PC-9 (cell line): ENCODE results near the gene PHOSPHO2. TPM values are rescaled to one million over a fixed set of nuclear protein-coding genes. Genes with fewer than 3 reads are reported as not detected.

Experiments used
- BruUV-seq: library from RNA; stranded (reverse); fragments of 400-500 nt; replicated peaks from 2 replicates; lab custom pipeline; 2021; lab: Mats Ljungman, UMichigan
- CTCF ChIA-PET: fragments of 300-600 bp; sonication (Branson Sonifier 250); formaldehyde crosslinking; loops from one replicate; lab custom pipeline; 2022; ENCODE audit warnings: antibody characterized with exemption; lab: Charles Lee
- POLR2A ChIA-PET: fragments of 300-600 bp; sonication (Branson Sonifier 250); formaldehyde crosslinking; loops from one replicate; lab custom pipeline; 2022; ENCODE audit warnings: antibody characterized with exemption; ENCODE audit not compliant: unreplicated experiment; lab: Charles Lee
- DNase-seq, 2 experiments: peaks; one replicate each; pipeline versions ENCODE4 v3.0.0 to v3.0.0-alpha.2; 2015 to 2022; ENCODE audit warnings: mixed read lengths in 1 of 2
- H2AFZ ChIP-seq: fragments of 200-600 bp; sonication (generic); 2 replicates; pipeline ENCODE4 v1.8.1; 2017; ENCODE audit warnings: antibody characterized with exemption
- H3F3A ChIP-seq: fragments of 200-600 bp; sonication (generic); 2 replicates; pipeline ENCODE4 v1.8.1; 2017; ENCODE audit warnings: antibody characterized with exemption, mild to moderate bottlenecking, low read depth; ENCODE audit not compliant: insufficient read depth
- H3K27ac ChIP-seq: fragments of 200-600 bp; sonication (generic); 2 replicates; pipeline ENCODE4 v1.6.1; 2016; ENCODE audit warnings: mixed run types
- H3K27me3 ChIP-seq: fragments of 200-600 bp; sonication (generic); 2 replicates; pipeline ENCODE4 v1.6.1; 2016; ENCODE audit warnings: low read depth, mixed run types; ENCODE audit not compliant: insufficient read depth
- H3K36me3 ChIP-seq: fragments of 200-600 bp; sonication (generic); 2 replicates; pipeline ENCODE4 v1.6.1; 2016; ENCODE audit warnings: low read depth, mixed run types
- H3K4me1 ChIP-seq: fragments of 200-600 bp; sonication (generic); replicated peaks from 2 replicates; pipeline ENCODE4 v1.6.1; 2016; ENCODE audit warnings: mixed run types; ENCODE audit not compliant: insufficient read depth
- H3K4me2 ChIP-seq: fragments of 200-600 bp; sonication (generic); 2 replicates; pipeline ENCODE4 v1.6.1; 2017; ENCODE audit warnings: mixed run types
- H3K4me3 ChIP-seq: fragments of 200-600 bp; sonication (generic); 2 replicates; pipeline ENCODE4 v1.6.1; 2016; ENCODE audit warnings: mixed run types
- H3K79me2 ChIP-seq: fragments of 200-600 bp; sonication (generic); 2 replicates; pipeline ENCODE4 v1.6.1; 2017; ENCODE audit warnings: low read depth, mixed run types
- H3K9me2 ChIP-seq: fragments of 200-600 bp; sonication (generic); 2 replicates; pipeline ENCODE4 v1.8.1; 2017; ENCODE audit warnings: mild to moderate bottlenecking; ENCODE audit not compliant: insufficient read depth
- H3K9me3 ChIP-seq: fragments of 200-600 bp; sonication (generic); 2 replicates; pipeline ENCODE4 v1.8.1; 2016; ENCODE audit warnings: low read depth; ENCODE audit not compliant: insufficient read depth
- H4K20me1 ChIP-seq: fragments of 200-600 bp; sonication (generic); 2 replicates; pipeline ENCODE4 v1.8.1; 2017; ENCODE audit not compliant: insufficient read depth
- EZH2 ChIP-seq: fragments of 200-600 bp; sonication (generic); IDR thresholded peaks from 2 replicates; pipeline ENCODE4 v1.8.0; 2017; ENCODE audit warnings: antibody characterized with exemption, low read depth
- intact Hi-C: fragments of 100-400 bp; cut with micrococcal nuclease; formaldehyde crosslinking; loops from one replicate; pipeline ENCODE4 v1.10.0; 2022; ENCODE audit not compliant: unreplicated experiment
- total RNA-seq: library from RNA; stranded (reverse); gene quantifications from 2 replicates; pipeline ENCODE4 v1.2.3, GENCODE V29; 2021
- TF ChIP-seq, protein P1 (sequence below): fragments of 200-600 bp; sonication (generic); conservative IDR thresholded peaks from 2 replicates; pipeline ENCODE4 v1.6.1; 2017; ENCODE audit warnings: mixed run types, antibody characterized with exemption, mild to moderate bottlenecking, moderate library complexity

The PHOSPHO2 gene
- total RNA-seq, 1 experiment from 2014 or later = 5.9 TPM

DNA sequence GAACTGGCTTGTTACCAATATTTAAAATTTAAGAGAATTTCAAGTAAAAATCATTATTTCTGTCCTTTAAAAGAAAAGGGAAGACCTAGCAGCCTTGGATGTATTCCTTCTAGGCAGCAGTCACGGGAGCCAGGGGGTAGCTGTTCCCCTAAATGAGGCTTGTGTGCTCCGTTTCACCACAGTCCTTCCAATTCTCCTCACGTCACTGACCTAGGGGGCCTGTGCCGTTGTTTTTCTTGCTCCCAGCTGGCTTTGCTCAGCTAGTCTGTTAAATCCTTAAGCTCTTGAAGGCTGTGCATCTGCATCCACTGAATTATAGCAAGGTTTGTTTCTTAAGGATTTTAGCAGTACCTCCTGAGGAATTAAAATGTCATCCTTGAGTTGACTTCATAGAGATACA, 49.3 kb downstream of the PHOSPHO2 start:
- intact Hi-C loops = no loop called here
- H3K27ac ChIP-seq = no peak overlapping the region
- no peak overlapping the region for H3K4me3 ChIP-seq
- no peaks in the 10 kb centered on the region for H3K79me2 ChIP-seq
- H4K20me1 ChIP-seq = no peaks in the 10 kb centered on the region
- H3K9me2 ChIP-seq = no peaks in the 10 kb centered on the region
- BruUV-seq = no TSS peak
- H3K36me3 ChIP-seq = no peaks in the 10 kb centered on the region
- H3F3A ChIP-seq = no peaks in the 10 kb centered on the region
- H3K27me3 ChIP-seq = no peaks in the 10 kb centered on the region
- no peak overlapping the region for H2AFZ ChIP-seq
- DNase-seq = no peak
- ChIA-PET POLR2A (no interaction called here), CTCF (no interaction called here)
- TF ChIP-seq, protein P1, sequence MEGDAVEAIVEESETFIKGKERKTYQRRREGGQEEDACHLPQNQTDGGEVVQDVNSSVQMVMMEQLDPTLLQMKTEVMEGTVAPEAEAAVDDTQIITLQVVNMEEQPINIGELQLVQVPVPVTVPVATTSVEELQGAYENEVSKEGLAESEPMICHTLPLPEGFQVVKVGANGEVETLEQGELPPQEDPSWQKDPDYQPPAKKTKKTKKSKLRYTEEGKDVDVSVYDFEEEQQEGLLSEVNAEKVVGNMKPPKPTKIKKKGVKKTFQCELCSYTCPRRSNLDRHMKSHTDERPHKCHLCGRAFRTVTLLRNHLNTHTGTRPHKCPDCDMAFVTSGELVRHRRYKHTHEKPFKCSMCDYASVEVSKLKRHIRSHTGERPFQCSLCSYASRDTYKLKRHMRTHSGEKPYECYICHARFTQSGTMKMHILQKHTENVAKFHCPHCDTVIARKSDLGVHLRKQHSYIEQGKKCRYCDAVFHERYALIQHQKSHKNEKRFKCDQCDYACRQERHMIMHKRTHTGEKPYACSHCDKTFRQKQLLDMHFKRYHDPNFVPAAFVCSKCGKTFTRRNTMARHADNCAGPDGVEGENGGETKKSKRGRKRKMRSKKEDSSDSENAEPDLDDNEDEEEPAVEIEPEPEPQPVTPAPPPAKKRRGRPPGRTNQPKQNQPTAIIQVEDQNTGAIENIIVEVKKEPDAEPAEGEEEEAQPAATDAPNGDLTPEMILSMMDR = no peak
- TF ChIP-seq EZH2 = no peak
- no peaks in the 10 kb centered on the region for H3K9me3 ChIP-seq
- no peak overlapping the region for H3K4me2 ChIP-seq
- no peaks in the 10 kb centered on the region for H3K4me1 ChIP-seq

GRCh38 chr2:169746240-169746639, 52.0 kb downstream of the PHOSPHO2 start:
- no peaks in the 10 kb centered on the region for H3K9me2 ChIP-seq

GRCh38 chr2:169748319-169748718, 54.0 kb downstream of the PHOSPHO2 start:
- DNase-seq = no peak
- TF ChIP-seq EZH2 = no peak
- TF ChIP-seq, protein P1 = no peak
- Histone ChIP-seq H3K9me3 (no peaks in the 10 kb centered on the region), H4K20me1 (no peaks in the 10 kb centered on the region), H3K79me2 (no peaks in the 10 kb centered on the region), H3K27ac (no peak overlapping the region), H3K9me2 (no peaks in the 10 kb centered on the region), H3K4me2 (no peak overlapping the region), H3K4me1 (no peaks in the 10 kb centered on the region), H3K27me3 (no peaks in the 10 kb centered on the region), H3K36me3 (no peaks in the 10 kb centered on the region), H2AFZ (no peak overlapping the region), H3K4me3 (no peak overlapping the region), H3F3A (no peaks in the 10 kb centered on the region)
- CTCF ChIA-PET = no interaction called here
- intact Hi-C loops = no loop called here
- BruUV-seq = no TSS peak
- POLR2A ChIA-PET = no interaction called here

More at GRCh38 chr2:169746240-169746639, 52.0 kb downstream of the PHOSPHO2 start:
- Histone ChIP-seq H3K79me2 (no peaks in the 10 kb centered on the region), H2AFZ (no peak overlapping the region), H3K9me3 (no peaks in the 10 kb centered on the region), H3K4me3 (no peak overlapping the region), H3K27me3 (no peaks in the 10 kb centered on the region), H3F3A (no peaks in the 10 kb centered on the region), H3K27ac (no peak overlapping the region), H3K36me3 (no peaks in the 10 kb centered on the region), H3K4me1 (no peaks in the 10 kb centered on the region), H4K20me1 (no peaks in the 10 kb centered on the region), H3K4me2 (no peak overlapping the region)
- ChIA-PET POLR2A (no interaction called here), CTCF (no interaction called here)
- intact Hi-C loops = no loop called here
- BruUV-seq = no TSS peak
- TF ChIP-seq EZH2 = no peak
- TF ChIP-seq, protein P1 = no peak
- no peak for DNase-seq

Other genes with a start within 250 kb of the PHOSPHO2 start
- gene BBS5, start 215.0 kb upstream of the PHOSPHO2 start, total RNA-seq = 0.31 and 0.38 TPM in 2 replicates
- not detected in 2 replicates for gene KLHL41, start 184.8 kb upstream of the PHOSPHO2 start, total RNA-seq
- 19.2 and 22.5 TPM in 2 replicates for gene FASTKD1, start 120.6 kb upstream of the PHOSPHO2 start, total RNA-seq
- 28.4 and 34.0 TPM in 2 replicates for gene PPIG, start 110.1 kb upstream of the PHOSPHO2 start, total RNA-seq
- gene CFAP210, start 64 bp upstream of the PHOSPHO2 start, total RNA-seq = 0.96 TPM in 1 of 2 replicates, not detected in the other
- gene KLHL23, start 39.4 kb downstream of the PHOSPHO2 start, total RNA-seq = 6.0 and 7.5 TPM in 2 replicates
- gene SSB, start 104.4 kb downstream of the PHOSPHO2 start, total RNA-seq = 53.8 and 71.3 TPM in 2 replicates
- 51.1 and 61.4 TPM in 2 replicates for gene METTL5, start 130.4 kb downstream of the PHOSPHO2 start, total RNA-seq
- gene UBR3, start 133.0 kb downstream of the PHOSPHO2 start, total RNA-seq = 10.9 and 21.9 TPM in 2 replicates